Activated T-cell treated with anti-CD3 and anti-CD28 coated beads, Interleukin-2, amount 50 U/mL, for 4 hours (primary cell): ENCODE data around the gene OR2V2. TPM values are rescaled to one million over a fixed set of nuclear protein-coding genes. Genes with fewer than 3 reads are reported as not detected.
A peak's percentile ranks its signal among the peaks of the same experiment; 100 is the strongest.

Experiments
- ATAC-seq, 2 donors: fragments of 200-7000 bp; cut with Tn5 transposase; one replicate each; pipeline ENCODE4 v1.10.0; 2021
- DNase-seq: peaks from one replicate; pipeline ENCODE4 v3.0.0-alpha.2; 2020
- H3K27me3 Mint-ChIP-seq: one replicate; pipeline ENCODE4 v1.8.0; 2021; ENCODE audit warnings: low read depth, mixed read lengths
- H3K36me3 Mint-ChIP-seq: one replicate; pipeline ENCODE4 v1.8.0; 2022; ENCODE audit warnings: mixed read lengths; ENCODE audit not compliant: insufficient read depth
- H3K4me1 Mint-ChIP-seq: one replicate; pipeline ENCODE4 v1.8.0; 2021; ENCODE audit warnings: low read depth, mixed read lengths
- H3K4me3 Mint-ChIP-seq: one replicate; pipeline ENCODE4 v1.8.0; 2021; ENCODE audit warnings: mild to moderate bottlenecking, moderate library complexity, mixed read lengths
- H3K9me3 Mint-ChIP-seq: one replicate; pipeline ENCODE4 v1.8.0; 2021; ENCODE audit warnings: mixed read lengths
- total RNA-seq, 3 donors: library from RNA; stranded (reverse); gene quantifications; one replicate each; pipeline ENCODE4 v1.2.1, GENCODE V29; 2021

OR2V2 gene
- total RNA-seq, 3 donors from 2014 or later, result not detected

- ATAC-seq (peak; percentile 6 to 13), DNase-seq (no peak)
- Mint-ChIP-seq H3K27me3 (peaks cover 21% of the 10 kb centered on the region), H3K4me3 (peak within 1 kb of the TSS; percentile 89), H3K9me3 (peaks cover 5% of the 10 kb centered on the region), H3K36me3 (no peaks in the 10 kb centered on the region), H3K4me1 (peaks cover 28% of the 10 kb centered on the region)
Measured at GRCh38 chr5:181204826-181205760, 57.7 kb downstream of the OR2V2 start, which contains the start of gene TRIM7. Gene TRIM7, minus strand, starts transcription at chr5:181205196. Its CDS starts 86 bp downstream, at chr5:181205110.

- H3K9me3 Mint-ChIP-seq, result peaks cover 5% of the 10 kb centered on the region
- no peaks in the 10 kb centered on the region for H3K36me3 Mint-ChIP-seq
- peaks cover 21% of the 10 kb centered on the region for H3K27me3 Mint-ChIP-seq
- no peak for ATAC-seq
- peak overlapping the region; percentile 89 for H3K4me3 Mint-ChIP-seq
- DNase-seq, result no peak
- H3K4me1 Mint-ChIP-seq, result peaks cover 28% of the 10 kb centered on the region
Measured at GRCh38 chr5:181205761-181206649, 58.6 kb downstream of the OR2V2 start.

GRCh38 chr5:181207214-181207959 is 60.0 kb downstream of the OR2V2 start:
- H3K4me1 Mint-ChIP-seq, result peaks cover 30% of the 10 kb centered on the region
- H3K9me3 Mint-ChIP-seq, result peaks cover 5% of the 10 kb centered on the region
- no peaks in the 10 kb centered on the region for H3K36me3 Mint-ChIP-seq
- DNase-seq (peak; percentile 81), ATAC-seq (peak; percentile 45 to 50)
- H3K4me3 Mint-ChIP-seq, result peak overlapping the region; percentile 89
- peaks cover 21% of the 10 kb centered on the region for H3K27me3 Mint-ChIP-seq

DNA sequence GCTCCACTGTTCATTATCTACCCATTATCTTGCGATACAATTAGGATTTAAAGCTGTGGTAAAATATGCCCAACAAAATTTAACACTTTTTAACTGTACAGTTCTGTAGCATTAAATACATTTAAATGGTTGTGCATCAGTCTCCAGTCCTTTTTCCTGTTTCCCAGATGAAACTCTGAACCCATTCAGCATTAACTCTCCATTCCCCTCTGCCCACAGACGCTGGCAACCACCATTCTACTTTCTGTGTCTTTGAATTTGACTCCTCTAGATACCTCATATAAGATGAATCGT is 60.5 kb downstream of the OR2V2 start:
- H3K4me3 Mint-ChIP-seq, result peak overlapping the region; percentile 89
- DNase-seq (no peak), ATAC-seq (no peak)
- H3K36me3 Mint-ChIP-seq, result no peaks in the 10 kb centered on the region
- H3K9me3 Mint-ChIP-seq, result peaks cover 5% of the 10 kb centered on the region
- peaks cover 21% of the 10 kb centered on the region for H3K27me3 Mint-ChIP-seq
- H3K4me1 Mint-ChIP-seq, result peaks cover 30% of the 10 kb centered on the region

Other genes starting within 250 kb of the OR2V2 start
- gene BTNL8, start 248.4 kb upstream of the OR2V2 start, total RNA-seq, result not detected
- not detected for gene BTNL3, start 158.7 kb upstream of the OR2V2 start, total RNA-seq
- under 1 TPM in 2 of 3 donors, not detected in 1; 0.13 to 0.35 TPM for gene BTNL9, start 107.3 kb upstream of the OR2V2 start, total RNA-seq
- not detected for gene OR2V1, start 16.4 kb upstream of the OR2V2 start, total RNA-seq
- gene TRIM7, start 57.6 kb downstream of the OR2V2 start, total RNA-seq, result 1 to 10 TPM in 1 of 3 donors, under 1 TPM in 2; 0.18 to 2.1 (median 0.99) TPM
- gene TRIM41, start 75.7 kb downstream of the OR2V2 start, total RNA-seq, result 10 to 100 TPM; 37.6 to 39.5 (median 38.3) TPM
- 1,000 to 10,000 TPM; 2,938 to 3,145 (median 2,972) TPM for gene RACK1, start 96.3 kb downstream of the OR2V2 start, total RNA-seq
- 10 to 100 TPM; 11.4 to 12.5 (median 12.0) TPM for gene TRIM52, start 113.6 kb downstream of the OR2V2 start, total RNA-seq
- gene OR4F3, start 219.7 kb downstream of the OR2V2 start, total RNA-seq, result not detected